Upper lobe of right lung (tissue), 1 donor: Measurements from ENCODE around the gene ISYNA1. TPM values are rescaled to one million over a fixed set of nuclear protein-coding genes. Genes with fewer than 3 reads are reported as not detected.
A peak's percentile ranks its signal among the peaks of the same experiment; 100 is the strongest.

Experiments
- ATAC-seq: fragments of 200-7000 bp; cut with Tn5 transposase; one replicate; pipeline ENCODE4 v1.9.1; 2020; ENCODE audit warnings: mild to moderate bottlenecking, moderate library complexity
- DNase-seq: peaks from one replicate; pipeline ENCODE4 v3.0.0-alpha.2; 2020
- H3K27ac ChIP-seq: fragments of 200-600 bp; one replicate; pipeline ENCODE4 v1.8.0; 2022
- H3K27me3 ChIP-seq: fragments of 200-600 bp; one replicate; pipeline ENCODE4 v1.8.0; 2022; ENCODE audit warnings: mild to moderate bottlenecking
- H3K36me3 ChIP-seq: fragments of 200-600 bp; one replicate; pipeline ENCODE4 v1.8.0; 2022
- H3K4me1 ChIP-seq: fragments of 200-600 bp; one replicate; pipeline ENCODE4 v1.8.0; 2022
- H3K4me3 ChIP-seq: fragments of 200-600 bp; one replicate; pipeline ENCODE4 v1.8.0; 2022; ENCODE audit warnings: mild to moderate bottlenecking
- H3K9me3 ChIP-seq: fragments of 200-600 bp; one replicate; pipeline ENCODE4 v1.8.0; 2022
- intact Hi-C: fragments of 100-400 bp; cut with DNase I; formaldehyde crosslinking; loops from one replicate; pipeline ENCODE4 v1.11.0; 2022
- total RNA-seq: library from RNA; stranded (reverse); fragmentation: NEBNext Ultra II Directional; extraction: Animal tissue kit (Norgen Biotek cat#: 25700); gene quantifications from one replicate; pipeline ENCODE4 v1.2.1, GENCODE V29; 2021
- TF ChIP-seq, protein P1 (sequence below): fragments of 200-600 bp; IDR thresholded peaks from one replicate; pipeline ENCODE4 v1.8.0; 2022; ENCODE audit warnings: antibody characterized with exemption
- donor health status: DM: no; HTN: yes; CAD: no; lungs with severe emphysema.

Gene ISYNA1
- total RNA-seq, 1 donor from 2014 or later, result 34.6 TPM

DNA sequence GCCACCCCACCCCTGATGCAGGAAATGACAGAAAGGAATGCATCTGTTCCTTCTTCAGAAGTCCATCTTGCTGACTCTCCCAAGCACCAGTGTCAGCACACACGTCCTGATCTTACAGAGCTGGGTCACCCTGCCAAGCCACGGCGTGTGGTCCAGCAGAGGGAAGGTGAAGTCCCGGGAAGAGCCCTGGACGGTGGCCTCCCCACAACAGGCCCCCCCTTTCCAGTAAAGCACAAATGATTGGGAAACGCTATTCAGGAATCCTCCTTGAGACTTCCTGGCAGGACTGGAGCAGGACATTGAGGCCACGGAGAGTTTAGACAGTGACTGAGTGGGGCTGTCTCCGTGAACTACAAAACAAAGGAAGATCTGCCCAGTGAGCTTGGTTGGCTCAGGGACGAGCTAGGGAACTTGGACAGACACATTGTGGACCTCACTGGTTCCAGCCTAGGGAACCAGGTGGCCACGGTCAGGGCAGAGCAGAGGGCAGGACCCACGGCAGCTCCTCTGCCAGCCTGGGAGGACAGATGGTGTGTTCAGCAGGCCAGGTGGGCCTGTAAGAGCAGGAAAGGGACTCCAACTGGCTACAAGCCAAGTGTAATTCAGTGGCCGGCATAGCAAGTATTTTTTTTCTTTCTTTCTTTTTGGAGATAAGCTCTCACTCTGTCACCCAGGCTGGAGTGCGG lies 42.2 kb upstream of the ISYNA1 start:
- ATAC-seq (peak; percentile 74), DNase-seq (peak; percentile 81)
- no peaks in the 10 kb centered on the region for H3K27me3 ChIP-seq
- intact Hi-C loops, result no loop called here
- no peaks in the 10 kb centered on the region for H3K9me3 ChIP-seq
- H3K36me3 ChIP-seq, result no peaks in the 10 kb centered on the region
- TF ChIP-seq, protein P1, sequence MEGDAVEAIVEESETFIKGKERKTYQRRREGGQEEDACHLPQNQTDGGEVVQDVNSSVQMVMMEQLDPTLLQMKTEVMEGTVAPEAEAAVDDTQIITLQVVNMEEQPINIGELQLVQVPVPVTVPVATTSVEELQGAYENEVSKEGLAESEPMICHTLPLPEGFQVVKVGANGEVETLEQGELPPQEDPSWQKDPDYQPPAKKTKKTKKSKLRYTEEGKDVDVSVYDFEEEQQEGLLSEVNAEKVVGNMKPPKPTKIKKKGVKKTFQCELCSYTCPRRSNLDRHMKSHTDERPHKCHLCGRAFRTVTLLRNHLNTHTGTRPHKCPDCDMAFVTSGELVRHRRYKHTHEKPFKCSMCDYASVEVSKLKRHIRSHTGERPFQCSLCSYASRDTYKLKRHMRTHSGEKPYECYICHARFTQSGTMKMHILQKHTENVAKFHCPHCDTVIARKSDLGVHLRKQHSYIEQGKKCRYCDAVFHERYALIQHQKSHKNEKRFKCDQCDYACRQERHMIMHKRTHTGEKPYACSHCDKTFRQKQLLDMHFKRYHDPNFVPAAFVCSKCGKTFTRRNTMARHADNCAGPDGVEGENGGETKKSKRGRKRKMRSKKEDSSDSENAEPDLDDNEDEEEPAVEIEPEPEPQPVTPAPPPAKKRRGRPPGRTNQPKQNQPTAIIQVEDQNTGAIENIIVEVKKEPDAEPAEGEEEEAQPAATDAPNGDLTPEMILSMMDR, result no peak
- H3K4me3 ChIP-seq, result no peak overlapping the region
- H3K4me1 ChIP-seq, result peaks cover 68% of the 10 kb centered on the region
- peak overlapping the region; percentile 85 for H3K27ac ChIP-seq

DNA sequence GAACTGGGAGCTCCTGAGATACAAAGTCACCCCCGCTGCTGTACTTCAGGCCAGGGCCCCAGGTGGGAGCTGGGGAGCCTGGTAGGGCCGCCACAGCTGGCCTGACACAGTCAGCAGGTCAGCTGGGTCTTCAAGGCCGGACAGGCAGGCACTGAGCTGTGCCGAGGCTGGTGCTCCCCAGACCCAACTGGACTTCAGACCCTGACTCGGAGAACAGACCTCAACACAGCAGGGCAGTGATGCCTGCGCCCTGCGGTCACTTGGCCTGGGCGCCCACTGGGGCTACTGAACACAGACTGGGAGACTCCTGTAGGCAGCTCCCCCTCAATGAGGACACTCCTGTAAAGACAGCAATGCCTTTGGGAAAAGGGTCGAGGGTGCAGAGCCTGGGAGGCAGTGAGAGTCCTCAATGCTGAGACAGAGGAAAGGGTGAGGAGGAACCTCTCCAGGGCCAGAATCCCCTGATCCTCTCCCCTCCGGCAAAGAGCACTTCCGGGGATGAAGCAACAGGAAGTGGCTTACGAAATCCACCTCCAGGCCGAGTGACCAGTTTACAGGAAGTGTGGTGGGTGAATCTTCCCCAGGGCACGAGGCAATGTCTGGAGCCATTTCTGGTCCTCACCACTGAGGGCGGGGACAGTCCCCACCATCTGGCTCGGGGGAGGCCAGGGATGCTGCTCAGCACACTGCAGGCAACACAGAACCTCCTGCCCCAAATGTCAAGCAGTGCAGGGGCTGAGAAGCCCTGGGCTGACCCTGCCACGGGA lies 40.8 kb upstream of the ISYNA1 start:
- no peaks in the 10 kb centered on the region for H3K27me3 ChIP-seq
- TF ChIP-seq, protein P1, result no peak
- intact Hi-C loops, result no loop called here
- DNase-seq (peak; percentile 82), ATAC-seq (peak; percentile 83)
- H3K27ac ChIP-seq, result peak overlapping the region; percentile 85
- H3K36me3 ChIP-seq, result no peaks in the 10 kb centered on the region
- H3K9me3 ChIP-seq, result no peaks in the 10 kb centered on the region
- no peak overlapping the region for H3K4me3 ChIP-seq
- peaks cover 71% of the 10 kb centered on the region for H3K4me1 ChIP-seq

DNA sequence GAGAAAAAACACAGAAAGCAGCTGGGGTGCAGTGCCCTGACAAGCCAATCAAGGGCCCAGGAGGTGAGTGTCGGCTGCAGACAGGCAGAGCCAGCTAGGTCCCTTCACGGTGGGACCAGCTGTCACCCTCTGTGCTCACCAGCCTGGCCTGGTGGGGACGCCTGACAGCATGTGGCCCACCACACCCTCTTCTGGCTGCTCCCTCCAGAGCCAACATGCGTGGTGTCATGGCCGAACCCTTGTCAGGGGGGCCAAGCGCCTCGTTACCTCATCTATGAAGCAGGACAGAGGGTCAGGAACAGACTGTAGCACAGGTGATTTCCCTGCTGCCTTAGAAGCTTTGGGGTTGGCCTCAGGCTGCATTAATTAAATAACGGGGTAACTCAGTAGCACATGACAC lies 40.0 kb upstream of the ISYNA1 start:
- TF ChIP-seq, protein P1, result no peak
- ATAC-seq (no peak), DNase-seq (no peak)
- Histone ChIP-seq H3K27ac (peak overlapping the region; percentile 85), H3K4me3 (no peak overlapping the region), H3K36me3 (no peaks in the 10 kb centered on the region), H3K9me3 (no peaks in the 10 kb centered on the region), H3K27me3 (no peaks in the 10 kb centered on the region), H3K4me1 (peaks cover 70% of the 10 kb centered on the region)
- intact Hi-C loops, result no loop called here

DNA sequence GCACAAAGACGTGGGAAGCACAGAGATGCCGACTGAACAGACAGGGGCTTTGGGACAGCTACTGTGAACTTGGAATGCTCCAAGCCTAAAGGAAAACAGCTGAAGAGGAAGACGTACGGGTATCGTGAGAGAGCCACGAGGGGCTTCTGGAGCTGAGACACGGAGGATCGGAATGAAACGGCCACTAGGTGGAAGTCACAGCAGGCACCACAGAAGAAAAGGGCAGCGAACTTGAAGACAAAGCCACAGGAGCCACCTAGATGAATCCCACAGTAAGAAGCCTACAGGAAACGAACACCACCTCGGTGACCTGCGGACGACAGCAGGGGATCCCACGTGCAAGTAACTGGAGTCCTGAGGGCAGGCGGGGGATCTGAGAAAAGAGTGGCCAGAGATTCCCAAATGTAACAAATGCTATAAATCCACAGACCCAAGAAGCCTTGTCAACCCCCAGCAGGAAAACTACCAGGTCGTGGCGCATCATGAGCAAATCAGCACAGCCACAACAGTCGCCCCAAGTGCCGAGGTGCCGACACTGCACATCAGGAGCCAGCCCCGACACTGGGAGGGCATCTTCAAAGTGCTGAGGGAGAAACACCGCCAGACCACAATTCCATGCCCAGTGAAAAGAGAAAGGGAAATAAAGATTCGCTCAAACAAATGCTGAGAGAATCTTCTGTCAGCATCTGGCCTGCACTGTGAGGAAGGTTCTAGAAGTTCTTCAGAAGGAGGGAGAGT lies 39.3 kb upstream of the ISYNA1 start:
- ATAC-seq, result no peak
- no peak overlapping the region for H3K4me3 ChIP-seq
- intact Hi-C loops, result no loop called here
- no peaks in the 10 kb centered on the region for H3K27me3 ChIP-seq
- TF ChIP-seq, protein P1, result no peak
- no peaks in the 10 kb centered on the region for H3K9me3 ChIP-seq
- peaks cover 5% of the 10 kb centered on the region for H3K36me3 ChIP-seq
- peaks cover 68% of the 10 kb centered on the region for H3K4me1 ChIP-seq
- no peak overlapping the region for H3K27ac ChIP-seq
- no peak for DNase-seq

DNA sequence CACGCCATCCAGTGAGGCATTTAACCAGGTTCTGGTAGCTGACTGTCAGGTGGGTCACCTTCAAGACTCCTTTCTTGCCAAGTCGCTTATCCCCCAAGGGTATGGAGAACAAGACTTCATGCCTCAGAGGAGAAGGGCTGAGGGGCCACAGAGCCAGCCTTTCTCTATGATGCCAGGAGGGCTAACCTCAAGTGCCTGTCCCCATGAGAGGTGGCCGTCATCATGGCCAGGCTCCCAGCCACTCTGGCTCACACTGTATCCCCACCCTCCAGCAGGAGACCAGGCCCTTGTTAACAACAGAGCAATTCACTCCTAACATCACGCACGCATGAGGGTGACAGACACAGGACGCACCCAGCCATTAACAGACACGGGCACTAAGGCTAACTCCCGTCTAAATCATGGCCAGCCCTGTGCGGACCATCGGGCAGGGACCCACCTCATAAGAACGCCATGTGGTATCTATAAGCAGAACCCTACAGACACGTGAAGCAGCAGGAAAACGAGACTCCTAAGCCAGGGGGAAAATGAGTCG lies 38.6 kb upstream of the ISYNA1 start:
- TF ChIP-seq, protein P1, result no peak
- H3K36me3 ChIP-seq, result peaks cover 10% of the 10 kb centered on the region
- no peaks in the 10 kb centered on the region for H3K9me3 ChIP-seq
- H3K4me3 ChIP-seq, result no peak overlapping the region
- H3K27ac ChIP-seq, result peak overlapping the region; percentile 30
- DNase-seq (no peak), ATAC-seq (no peak)
- H3K27me3 ChIP-seq, result no peaks in the 10 kb centered on the region
- intact Hi-C loops, result no loop called here
- H3K4me1 ChIP-seq, result peaks cover 68% of the 10 kb centered on the region
